ENCODE measurements around the gene OR6S1. TPM values are rescaled to one million over a fixed set of nuclear protein-coding genes. Genes with fewer than 3 reads are reported as not detected.

OR6S1 gene
- total and polyA plus RNA-seq, 2 experiments from 2014 or later = not detected

DNA sequence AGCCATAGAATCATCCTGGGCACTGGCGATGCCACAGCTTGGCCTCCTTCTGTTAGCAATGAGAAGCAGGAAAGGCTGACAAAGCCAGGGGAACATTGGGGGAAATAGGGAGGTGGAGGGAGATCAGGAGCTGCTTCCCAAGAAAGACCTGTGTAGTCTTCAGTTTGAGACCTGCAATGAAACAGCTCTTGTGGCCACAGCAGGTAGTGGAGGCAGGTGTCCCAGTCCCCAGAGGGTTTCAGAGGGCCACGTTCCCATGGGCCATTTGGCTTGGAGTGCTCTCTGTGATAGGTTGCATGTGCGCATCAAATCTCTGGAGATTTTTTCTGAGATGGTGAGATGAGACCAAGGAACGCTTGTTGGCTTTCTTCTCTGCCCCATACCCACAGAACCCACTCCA lies 14.4 kb upstream of the OR6S1 start:
- Histone ChIP-seq H3K79me2 (no peaks in the 10 kb centered on the region), H4K20me1 (ENCODE audit: insufficient read depth, poor library complexity, severe bottlenecking) (no peaks in the 10 kb centered on the region), H3K27ac (no peak overlapping the region), H3K9me2 (replicated peaks; ENCODE audit: insufficient read depth) (no peaks in the 10 kb centered on the region), H3K4me3 (no peak overlapping the region), H2AFZ (no peak overlapping the region), H3K4me1 (ENCODE audit: insufficient read depth) (no peaks in the 10 kb centered on the region), H3K9me3 (ENCODE audit: low read depth) (no peaks in the 10 kb centered on the region), H3K4me2 (no peak overlapping the region), H3K36me3 (replicated peaks; ENCODE audit: insufficient read depth, low read depth) (no peaks in the 10 kb centered on the region), H3K27me3 (peaks cover 54% of the 10 kb centered on the region)
- WGBS (ENCODE audit: low lambda C conversion rate, missing lambda C conversion rate) = 91% methylated on average over 4 of the region's 4 CpGs
- TF ChIP-seq CTCF (IDR thresholded peaks at IDR 0.05; ENCODE audit: poor library complexity) = no peak
- no peak for TF ChIP-seq EZH2 (IDR thresholded peaks at IDR 0.05; ENCODE audit: borderline replicate concordance)
- TF ChIP-seq EZH2phosphoT487 (IDR thresholded peaks at IDR 0.05; ENCODE audit: low read depth, severe bottlenecking, unreplicated experiment) = no peak
- no peak for DNase-seq (ENCODE audit: low spot score)

GRCh38 chr14:20652996-20653975 lies 11.8 kb upstream of the OR6S1 start:
- Histone ChIP-seq H3K79me2 (no peaks in the 10 kb centered on the region), H3K9me2 (replicated peaks; ENCODE audit: insufficient read depth) (no peaks in the 10 kb centered on the region), H3K9me3 (ENCODE audit: low read depth) (no peaks in the 10 kb centered on the region), H3K27me3 (peaks cover 54% of the 10 kb centered on the region), H2AFZ (no peak overlapping the region), H3K4me2 (peak overlapping the region; percentile 76), H3K4me3 (peak overlapping the region; percentile 15), H3K36me3 (replicated peaks; ENCODE audit: insufficient read depth, low read depth) (no peaks in the 10 kb centered on the region), H3K4me1 (ENCODE audit: insufficient read depth) (no peaks in the 10 kb centered on the region), H4K20me1 (ENCODE audit: insufficient read depth, poor library complexity, severe bottlenecking) (no peaks in the 10 kb centered on the region), H3K27ac (no peak overlapping the region)
- DNase-seq (ENCODE audit: low spot score) = peak; percentile 59
- WGBS (ENCODE audit: low lambda C conversion rate, missing lambda C conversion rate) = 3% methylated on average over 38 of the region's 39 CpGs
- TF ChIP-seq EZH2phosphoT487 (IDR thresholded peaks at IDR 0.05; ENCODE audit: low read depth, severe bottlenecking, unreplicated experiment) (no peak), CTCF (IDR thresholded peaks at IDR 0.05; ENCODE audit: poor library complexity) (no peak), EZH2 (IDR thresholded peaks at IDR 0.05; ENCODE audit: borderline replicate concordance) (peak; percentile 40)

GRCh38 chr14:20645481-20645880 lies 4.0 kb upstream of the OR6S1 start:
- no peak overlapping the region for H3K27ac ChIP-seq
- TF ChIP-seq EZH2 (IDR thresholded peaks at IDR 0.05; ENCODE audit: borderline replicate concordance) (no peak), CTCF (IDR thresholded peaks at IDR 0.05; ENCODE audit: poor library complexity) (no peak), EZH2phosphoT487 (IDR thresholded peaks at IDR 0.05; ENCODE audit: low read depth, severe bottlenecking, unreplicated experiment) (no peak)
- H3K79me2 ChIP-seq = no peaks in the 10 kb centered on the region
- H3K9me2 ChIP-seq (replicated peaks; ENCODE audit: insufficient read depth) = no peaks in the 10 kb centered on the region
- 77% methylated on average over 1 of the region's 1 CpG for WGBS (ENCODE audit: low lambda C conversion rate, missing lambda C conversion rate)
- no peaks in the 10 kb centered on the region for H3K4me1 ChIP-seq (ENCODE audit: insufficient read depth)
- H3K4me3 ChIP-seq = no peak overlapping the region
- no peaks in the 10 kb centered on the region for H4K20me1 ChIP-seq (ENCODE audit: insufficient read depth, poor library complexity, severe bottlenecking)
- H2AFZ ChIP-seq = no peak overlapping the region
- H3K36me3 ChIP-seq (replicated peaks; ENCODE audit: insufficient read depth, low read depth) = no peaks in the 10 kb centered on the region
- no peak overlapping the region for H3K4me2 ChIP-seq
- no peaks in the 10 kb centered on the region for H3K9me3 ChIP-seq (ENCODE audit: low read depth)
- H3K27me3 ChIP-seq = peaks cover 8% of the 10 kb centered on the region
- no peak for DNase-seq (ENCODE audit: low spot score)

Measured in hepatocyte (in vitro differentiated cells).